GM23338 (cell line): ENCODE results near the gene CFTR. TPM values are rescaled to one million over a fixed set of nuclear protein-coding genes. Genes with fewer than 3 reads are reported as not detected.

Experiments
- ATAC-seq: fragments of 200-7000 bp; cut with Tn5 transposase; 3 replicates; pipeline ENCODE4 v1.9.1; 2020
- DNase-seq: peaks from one replicate; pipeline ENCODE4 v3.0.0-alpha.2; 2015; ENCODE audit warnings: low spot score
- H2AFZ ChIP-seq: fragments of 200-600 bp; sonication (generic); 2 replicates; pipeline ENCODE4 v1.8.0; 2016; ENCODE audit warnings: antibody characterized with exemption, mild to moderate bottlenecking, moderate library complexity
- H3F3A ChIP-seq: fragments of 200-600 bp; sonication (generic); replicated peaks from 2 replicates; pipeline ENCODE4 v1.8.0; 2017; ENCODE audit warnings: antibody characterized with exemption, mixed run types, low read depth
- H3K27ac ChIP-seq: fragments of 200-600 bp; sonication (generic); 2 replicates; pipeline ENCODE4 v1.6.1; 2016; ENCODE audit warnings: low read depth
- H3K27me3 ChIP-seq: fragments of 200-600 bp; sonication (generic); 2 replicates; pipeline ENCODE4 v1.8.0; 2016; ENCODE audit warnings: mild to moderate bottlenecking, mixed run types, moderate library complexity; ENCODE audit not compliant: insufficient read depth
- H3K36me3 ChIP-seq: fragments of 200-600 bp; sonication (generic); 2 replicates; pipeline ENCODE4 v1.8.0; 2016; ENCODE audit warnings: mild to moderate bottlenecking; ENCODE audit not compliant: insufficient read depth
- H3K4me1 ChIP-seq: fragments of 200-600 bp; sonication (generic); 2 replicates; pipeline ENCODE4 v1.8.0; 2016; ENCODE audit warnings: mild to moderate bottlenecking, moderate library complexity; ENCODE audit not compliant: insufficient read depth
- H3K4me2 ChIP-seq: fragments of 200-600 bp; sonication (generic); 2 replicates; pipeline ENCODE4 v1.7.1; 2017; ENCODE audit warnings: mixed run types
- H3K4me3 ChIP-seq: fragments of 200-600 bp; sonication (generic); 2 replicates; pipeline ENCODE4 v1.6.1; 2016; ENCODE audit warnings: mixed run types
- H3K79me2 ChIP-seq: fragments of 200-600 bp; sonication (generic); replicated peaks from 2 replicates; pipeline ENCODE4 v1.8.0; 2017; ENCODE audit warnings: mild to moderate bottlenecking; ENCODE audit not compliant: insufficient read depth
- H3K9me2 ChIP-seq: fragments of 200-600 bp; sonication (generic); 2 replicates; pipeline ENCODE4 v1.8.0; 2017; ENCODE audit not compliant: insufficient read depth
- H4K20me1 ChIP-seq: fragments of 200-600 bp; sonication (generic); replicated peaks from 2 replicates; pipeline ENCODE4 v1.8.0; 2017; ENCODE audit warnings: mild to moderate bottlenecking; ENCODE audit not compliant: insufficient read depth
- H3K27ac Mint-ChIP-seq: 2 replicates; pipeline ENCODE4 v1.8.0; 2020; ENCODE audit warnings: inconsistent platforms, mild to moderate bottlenecking, moderate library complexity, mixed read lengths
- H3K27me3 Mint-ChIP-seq: 3 replicates; pipeline ENCODE4 v1.8.0; 2022; ENCODE audit warnings: low read depth, mild to moderate bottlenecking, moderate library complexity, mixed read lengths, inconsistent platforms; ENCODE audit not compliant: insufficient read depth, poor library complexity
- H3K36me3 Mint-ChIP-seq: 3 replicates; pipeline ENCODE4 v1.8.0; 2021; ENCODE audit warnings: low read depth, mild to moderate bottlenecking, inconsistent platforms, moderate library complexity, mixed read lengths
- H3K4me1 Mint-ChIP-seq: 3 replicates; pipeline ENCODE4 v1.8.0; 2020; ENCODE audit warnings: mild to moderate bottlenecking, inconsistent platforms, mixed read lengths
- H3K4me3 Mint-ChIP-seq: 3 replicates; pipeline ENCODE4 v1.8.0; 2021; ENCODE audit warnings: moderate library complexity, mild to moderate bottlenecking, inconsistent platforms, mixed read lengths
- H3K9me3 Mint-ChIP-seq: 3 replicates; pipeline ENCODE4 v1.8.0; 2020; ENCODE audit warnings: moderate library complexity, mild to moderate bottlenecking, inconsistent platforms, mixed read lengths
- CREB1 ChIP-seq: fragments of 250-450 bp; sonication (Bioruptor Pico); IDR thresholded peaks from 2 replicates; pipeline ENCODE4 v1.5.0; 2020; ENCODE audit warnings: low read depth, mild to moderate bottlenecking, moderate library complexity
- CTCF ChIP-seq, 2 experiments: fragments of 200-600 bp in 1 of 2; sonication (generic) in 1 of 2; conservative IDR thresholded peaks; 2 replicates each; pipeline versions ENCODE4 v1.5.1 to v1.6.1; 2016 to 2017; ENCODE audit warnings: antibody characterized with exemption in 2 of 2, low read depth in 2 of 2, mild to moderate bottlenecking in 2 of 2, moderate library complexity in 1 of 2
- EZH2phosphoT487 ChIP-seq: fragments of 200-600 bp; sonication (generic); IDR thresholded peaks from one replicate; pipeline ENCODE4 v1.8.1; 2018; ENCODE audit warnings: antibody characterized with exemption; ENCODE audit not compliant: unreplicated experiment
- JUNB ChIP-seq: IDR thresholded peaks from one replicate; pipeline ENCODE4 v1.6.1; 2016; ENCODE audit warnings: antibody characterized with exemption; ENCODE audit not compliant: unreplicated experiment
- NANOG ChIP-seq: IDR thresholded peaks from 2 replicates; pipeline ENCODE4 v1.6.1; 2016; ENCODE audit warnings: antibody characterized with exemption, borderline replicate concordance
- POLR2AphosphoS5 ChIP-seq: IDR thresholded peaks from 2 replicates; pipeline ENCODE4 v1.6.1; 2016; ENCODE audit warnings: antibody characterized with exemption, low read depth
- STAT1 ChIP-seq: IDR thresholded peaks from one replicate; pipeline ENCODE4 v1.6.1; 2016; ENCODE audit warnings: antibody characterized with exemption; ENCODE audit not compliant: unreplicated experiment
- ZNF331 ChIP-seq: fragments of 250-450 bp; sonication (Bioruptor Pico); IDR thresholded peaks from 2 replicates; pipeline ENCODE4 v1.5.0; 2020; ENCODE audit warnings: low read depth, mild to moderate bottlenecking, moderate library complexity
- ZNF462 ChIP-seq: fragments of 250-450 bp; sonication (Bioruptor Pico); IDR thresholded peaks from 2 replicates; pipeline ENCODE4 v1.5.0; 2020; ENCODE audit warnings: mild to moderate bottlenecking, moderate library complexity
- polyA plus RNA-seq: library from polyadenylated mRNA; unstranded; fragments of >200 nt; fragmentation: Nextera tagmentation; extraction: Ambion mirVana; gene quantifications from 2 replicates; pipeline ENCODE4 v1.2.1, GENCODE V29; 2016
- total RNA-seq: library from RNA; depleted of rRNA; stranded (reverse); fragments of >200 nt; shearing (Covaris generic); gene quantifications from 2 replicates; pipeline ENCODE4 v1.2.3, GENCODE V29; 2014
- TF ChIP-seq, protein P1 (sequence below): IDR thresholded peaks from one replicate; pipeline ENCODE4 v1.6.1; 2018; ENCODE audit warnings: antibody characterized with exemption; ENCODE audit not compliant: unreplicated experiment

CFTR gene
- total and polyA plus RNA-seq, 2 experiments from 2014 or later: 0.45 to 1.2 TPM

- TF ChIP-seq, protein P1, sequence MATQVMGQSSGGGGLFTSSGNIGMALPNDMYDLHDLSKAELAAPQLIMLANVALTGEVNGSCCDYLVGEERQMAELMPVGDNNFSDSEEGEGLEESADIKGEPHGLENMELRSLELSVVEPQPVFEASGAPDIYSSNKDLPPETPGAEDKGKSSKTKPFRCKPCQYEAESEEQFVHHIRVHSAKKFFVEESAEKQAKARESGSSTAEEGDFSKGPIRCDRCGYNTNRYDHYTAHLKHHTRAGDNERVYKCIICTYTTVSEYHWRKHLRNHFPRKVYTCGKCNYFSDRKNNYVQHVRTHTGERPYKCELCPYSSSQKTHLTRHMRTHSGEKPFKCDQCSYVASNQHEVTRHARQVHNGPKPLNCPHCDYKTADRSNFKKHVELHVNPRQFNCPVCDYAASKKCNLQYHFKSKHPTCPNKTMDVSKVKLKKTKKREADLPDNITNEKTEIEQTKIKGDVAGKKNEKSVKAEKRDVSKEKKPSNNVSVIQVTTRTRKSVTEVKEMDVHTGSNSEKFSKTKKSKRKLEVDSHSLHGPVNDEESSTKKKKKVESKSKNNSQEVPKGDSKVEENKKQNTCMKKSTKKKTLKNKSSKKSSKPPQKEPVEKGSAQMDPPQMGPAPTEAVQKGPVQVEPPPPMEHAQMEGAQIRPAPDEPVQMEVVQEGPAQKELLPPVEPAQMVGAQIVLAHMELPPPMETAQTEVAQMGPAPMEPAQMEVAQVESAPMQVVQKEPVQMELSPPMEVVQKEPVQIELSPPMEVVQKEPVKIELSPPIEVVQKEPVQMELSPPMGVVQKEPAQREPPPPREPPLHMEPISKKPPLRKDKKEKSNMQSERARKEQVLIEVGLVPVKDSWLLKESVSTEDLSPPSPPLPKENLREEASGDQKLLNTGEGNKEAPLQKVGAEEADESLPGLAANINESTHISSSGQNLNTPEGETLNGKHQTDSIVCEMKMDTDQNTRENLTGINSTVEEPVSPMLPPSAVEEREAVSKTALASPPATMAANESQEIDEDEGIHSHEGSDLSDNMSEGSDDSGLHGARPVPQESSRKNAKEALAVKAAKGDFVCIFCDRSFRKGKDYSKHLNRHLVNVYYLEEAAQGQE: no peak
- no peak for TF ChIP-seq POLR2AphosphoS5
Observed at GRCh38 chr7:117605712-117606111, 125.9 kb downstream of the CFTR start (continued).

- H3K27me3 Mint-ChIP-seq: no peaks in the 10 kb centered on the region
- H3K79me2 ChIP-seq: no peaks in the 10 kb centered on the region
- no peak for ATAC-seq
- no peak for TF ChIP-seq NANOG
- TF ChIP-seq CREB1: no peak
- TF ChIP-seq, protein P1: no peak
- TF ChIP-seq EZH2phosphoT487: no peak
- no peak for TF ChIP-seq STAT1
- no peak for TF ChIP-seq POLR2AphosphoS5
- TF ChIP-seq ZNF331 (CRISPR knock-in tag): no peak
- TF ChIP-seq CTCF (conservative IDR thresholded peaks at IDR 0.05; ENCODE audit: low read depth in 2 of 2): no peak
- no peak for TF ChIP-seq JUNB
- no peak for TF ChIP-seq ZNF462 (CRISPR knock-in tag)
Observed at GRCh38 chr7:117606132-117606531, 126.3 kb downstream of the CFTR start.

More at GRCh38 chr7:117606132-117606531, 126.3 kb downstream of the CFTR start:
- no peak overlapping the region for H3K27ac ChIP-seq
- no peaks in the 10 kb centered on the region for H3K36me3 ChIP-seq
- Mint-ChIP-seq H3K27ac (no peak overlapping the region), H3K9me3 (no peaks in the 10 kb centered on the region), H3K36me3 (no peaks in the 10 kb centered on the region), H3K4me1 (no peaks in the 10 kb centered on the region), H3K4me3 (no peak overlapping the region)
- H3K4me1 ChIP-seq: no peaks in the 10 kb centered on the region
- H3K4me3 ChIP-seq: no peak overlapping the region
- no peaks in the 10 kb centered on the region for H3K9me2 ChIP-seq
- no peak overlapping the region for H3K4me2 ChIP-seq
- H4K20me1 ChIP-seq: no peaks in the 10 kb centered on the region
- no peaks in the 10 kb centered on the region for H3F3A ChIP-seq
- no peak for DNase-seq
- H3K27me3 ChIP-seq: no peaks in the 10 kb centered on the region
- H2AFZ ChIP-seq: no peak overlapping the region
